Sigmoid colon (tissue), 7 donors: ENCODE results near the gene TAS2R50. TPM values are rescaled to one million over a fixed set of nuclear protein-coding genes. Genes with fewer than 3 reads are reported as not detected.

Experiments used
- DNase-seq: peaks from one replicate; pipeline ENCODE4 v3.0.0-alpha.2; 2019
- H3K27ac ChIP-seq, 4 donors: fragments of 200-600 bp; sonication (generic); one replicate each; pipeline ENCODE4 v1.5.1; 2016 to 2019; ENCODE audit warnings: mild to moderate bottlenecking in 1 of 4
- H3K27me3 ChIP-seq, 3 donors: fragments of 200-600 bp; sonication (generic); one replicate each; pipeline ENCODE4 v1.5.1; 2019; ENCODE audit warnings: mild to moderate bottlenecking in 1 of 3
- H3K36me3 ChIP-seq, 4 donors: fragments of 200-600 bp; sonication (generic); one replicate each; pipeline ENCODE4 v1.5.1; 2016 to 2019
- H3K4me1 ChIP-seq, 4 donors: fragments of 200-600 bp; sonication (generic); one replicate each; pipeline ENCODE4 v1.5.1; 2017 to 2019
- H3K4me3 ChIP-seq, 4 donors: fragments of 200-600 bp; sonication (generic); one replicate each; pipeline ENCODE4 v1.5.1; 2017 to 2019; ENCODE audit warnings: mild to moderate bottlenecking in 2 of 4, moderate library complexity in 1 of 4
- H3K9me3 ChIP-seq, 4 donors: fragments of 200-600 bp in 3 of 4; sonication (generic) in 3 of 4; one replicate each; pipeline versions ENCODE4 v1.5.1 to v1.6.1; 2013 to 2019
- EP300 ChIP-seq, 4 donors: sonication (generic); formaldehyde crosslinking; IDR thresholded peaks; one replicate each; pipeline ENCODE4 v1.6.1; 2017; ENCODE audit warnings: antibody characterized with exemption in 4 of 4
- POLR2A ChIP-seq, 2 donors: fragments of 450-650 bp; IDR thresholded peaks; one replicate each; pipeline ENCODE4 v1.6.1; 2016; ENCODE audit warnings: antibody characterized with exemption in 2 of 2, mild to moderate bottlenecking in 2 of 2, moderate library complexity in 2 of 2
- POLR2AphosphoS5 ChIP-seq, 4 donors: sonication (generic); formaldehyde crosslinking; IDR thresholded peaks; one replicate each; pipeline ENCODE4 v1.6.1; 2017; ENCODE audit warnings: antibody characterized with exemption in 4 of 4
- WGBS, 2 donors: extraction: QIAGEN DNeasy Blood & Tissue Kit; methylation state at CpG; one replicate each; pipeline ENCODE4 v1.1.7; 2013; 5-methylcytosine and 5-hydroxymethylcytosine counted together
- intact Hi-C: fragments of 100-400 bp; cut with DNase I; formaldehyde crosslinking; loops from one replicate; pipeline ENCODE4 v1.15.1; 2023
- polyA plus RNA-seq, 3 donors: library from polyadenylated mRNA; stranded (reverse); fragments of 200-250 nt; gene quantifications; one replicate each; pipeline ENCODE4 v1.2.3, GENCODE V29; 2013
- total RNA-seq, 4 donors: library from RNA; depleted of rRNA; stranded (reverse); fragments of >200 nt; gene quantifications; one replicate each; pipeline ENCODE4 v1.1.0, GENCODE V29; 2016
- TF ChIP-seq, protein P1 (sequence below), 4 experiments: fragments of 450-650 bp in 3 of 4; fragments of 200-600 bp in 1 of 4; IDR thresholded peaks; one replicate each; pipeline ENCODE4 v1.5.1; 2016 to 2019; ENCODE audit warnings: antibody characterized with exemption in 4 of 4, mild to moderate bottlenecking in 3 of 4, moderate library complexity in 2 of 4
- donor health status: healthy with polysubstance abuse.
- donor health status: Bipolar disorder and iron deficiency.
- donor health status: healthy.

TAS2R50 gene
- total and polyA plus RNA-seq, 7 donors, result 0.28 to 4.6 (median 1.8) TPM; not detected in 2

DNA sequence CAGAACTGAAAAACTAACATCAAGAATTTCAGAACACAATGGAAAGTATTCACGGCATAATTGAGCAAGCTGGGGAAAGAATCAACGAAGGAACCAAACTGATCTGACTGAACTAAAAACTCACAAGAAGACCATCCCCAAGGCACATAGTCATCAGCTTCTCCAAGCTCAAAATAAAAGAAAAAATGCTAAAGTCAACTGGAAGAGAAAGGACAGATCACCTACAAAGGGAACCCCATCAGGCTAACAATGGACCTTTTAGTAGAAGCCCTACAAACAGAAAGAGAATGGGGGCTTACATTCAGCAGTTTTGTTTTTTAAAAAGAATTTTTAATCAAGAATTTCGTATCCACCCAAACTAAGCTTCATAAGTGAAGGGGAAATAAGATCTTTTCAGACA, 11.7 kb downstream of the TAS2R50 start:
- H3K9me3 ChIP-seq, result no peaks in the 10 kb centered on the region
- no peak for DNase-seq
- H3K4me1 ChIP-seq, result no peaks in the 10 kb centered on the region
- H3K4me3 ChIP-seq, result no peak overlapping the region
- intact Hi-C loops, result no loop called here
- TF ChIP-seq, protein P1, sequence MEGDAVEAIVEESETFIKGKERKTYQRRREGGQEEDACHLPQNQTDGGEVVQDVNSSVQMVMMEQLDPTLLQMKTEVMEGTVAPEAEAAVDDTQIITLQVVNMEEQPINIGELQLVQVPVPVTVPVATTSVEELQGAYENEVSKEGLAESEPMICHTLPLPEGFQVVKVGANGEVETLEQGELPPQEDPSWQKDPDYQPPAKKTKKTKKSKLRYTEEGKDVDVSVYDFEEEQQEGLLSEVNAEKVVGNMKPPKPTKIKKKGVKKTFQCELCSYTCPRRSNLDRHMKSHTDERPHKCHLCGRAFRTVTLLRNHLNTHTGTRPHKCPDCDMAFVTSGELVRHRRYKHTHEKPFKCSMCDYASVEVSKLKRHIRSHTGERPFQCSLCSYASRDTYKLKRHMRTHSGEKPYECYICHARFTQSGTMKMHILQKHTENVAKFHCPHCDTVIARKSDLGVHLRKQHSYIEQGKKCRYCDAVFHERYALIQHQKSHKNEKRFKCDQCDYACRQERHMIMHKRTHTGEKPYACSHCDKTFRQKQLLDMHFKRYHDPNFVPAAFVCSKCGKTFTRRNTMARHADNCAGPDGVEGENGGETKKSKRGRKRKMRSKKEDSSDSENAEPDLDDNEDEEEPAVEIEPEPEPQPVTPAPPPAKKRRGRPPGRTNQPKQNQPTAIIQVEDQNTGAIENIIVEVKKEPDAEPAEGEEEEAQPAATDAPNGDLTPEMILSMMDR (IDR thresholded peaks at IDR 0.05), result no peak
- TF ChIP-seq POLR2AphosphoS5 (IDR thresholded peaks at IDR 0.05) (no peak), POLR2A (IDR thresholded peaks at IDR 0.05) (no peak), EP300 (IDR thresholded peaks at IDR 0.05) (no peak)
- H3K36me3 ChIP-seq, result no peaks in the 10 kb centered on the region
- no peaks in the 10 kb centered on the region for H3K27me3 ChIP-seq
- no peak overlapping the region for H3K27ac ChIP-seq
- whole genome bisulfite sequencing, 2 donors, result 94 to 96% methylated on average over 3 of the region's 3 CpGs

DNA sequence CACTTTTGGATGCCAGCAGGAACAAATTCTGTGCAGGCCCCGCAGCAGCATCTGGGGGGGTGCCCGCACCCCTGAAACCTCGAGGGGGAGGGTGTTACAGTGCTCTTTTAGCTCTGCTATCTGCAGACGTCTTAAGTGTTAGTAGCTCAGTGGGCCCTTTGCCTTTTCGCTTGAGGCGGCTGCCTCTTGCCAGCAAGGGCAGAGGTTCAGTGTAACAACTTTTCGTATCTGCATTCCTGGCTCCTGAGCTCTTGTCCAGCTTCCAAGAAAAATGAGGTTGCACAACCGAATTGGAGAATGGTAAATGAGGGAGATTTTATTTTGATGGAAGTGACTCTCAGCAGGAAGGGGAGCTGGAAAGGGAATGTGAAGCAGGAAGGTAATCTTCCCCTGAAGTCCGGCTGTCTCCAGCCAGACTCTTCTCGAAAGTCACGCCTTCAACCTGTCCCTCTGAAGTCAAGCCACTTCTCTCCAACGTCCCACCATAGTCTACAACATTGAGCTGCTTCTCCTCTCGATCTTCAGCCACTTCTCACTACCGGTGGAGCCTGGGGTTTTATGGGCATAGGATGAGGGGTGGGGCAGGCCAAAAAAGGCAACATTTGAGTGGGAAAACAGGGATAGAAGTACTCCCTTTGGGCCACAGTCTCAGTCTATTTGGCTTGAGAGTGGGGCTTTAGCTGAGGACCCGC, 17.8 kb downstream of the TAS2R50 start:
- intact Hi-C loops, result no loop called here
- TF ChIP-seq POLR2AphosphoS5 (IDR thresholded peaks at IDR 0.05) (no peak), EP300 (IDR thresholded peaks at IDR 0.05) (no peak), POLR2A (IDR thresholded peaks at IDR 0.05) (no peak)
- TF ChIP-seq, protein P1 (IDR thresholded peaks at IDR 0.05), result no peak
- no peaks in the 10 kb centered on the region for H3K4me1 ChIP-seq
- H3K27ac ChIP-seq, result no peak overlapping the region
- no peak for DNase-seq
- H3K27me3 ChIP-seq, result no peaks in the 10 kb centered on the region
- H3K4me3 ChIP-seq, result no peak overlapping the region
- H3K36me3 ChIP-seq, result no peaks in the 10 kb centered on the region
- no peaks in the 10 kb centered on the region for H3K9me3 ChIP-seq
- 91 to 92% methylated on average over 15 of the region's 15 CpGs for WGBS, 2 donors

DNA sequence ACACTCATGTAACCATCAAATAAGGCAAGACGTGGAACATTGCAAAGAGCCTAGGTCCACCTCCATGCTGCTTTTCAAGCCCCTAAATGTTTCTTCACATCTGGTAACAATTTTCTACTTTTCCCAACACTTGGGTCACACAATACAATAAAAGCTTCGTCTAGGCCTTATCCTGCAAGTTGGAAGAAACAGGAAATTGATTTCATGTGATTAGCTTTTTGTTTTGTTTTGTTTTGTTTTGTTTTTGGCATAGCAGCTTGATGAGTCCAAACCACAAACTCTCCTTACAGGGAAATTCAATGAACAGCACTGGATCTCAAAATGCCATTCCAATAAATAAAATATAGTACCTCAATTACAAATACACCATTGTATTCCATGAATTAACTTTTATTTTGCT, 19.3 kb downstream of the TAS2R50 start:
- WGBS, 2 donors, result 69 to 76% methylated on average over 2 of the region's 2 CpGs
- intact Hi-C loops, result no loop called here
- TF ChIP-seq EP300 (IDR thresholded peaks at IDR 0.05), result no peak
- no peak for TF ChIP-seq POLR2AphosphoS5 (IDR thresholded peaks at IDR 0.05)
- TF ChIP-seq, protein P1 (IDR thresholded peaks at IDR 0.05), result no peak
- TF ChIP-seq POLR2A (IDR thresholded peaks at IDR 0.05), result no peak

DNA sequence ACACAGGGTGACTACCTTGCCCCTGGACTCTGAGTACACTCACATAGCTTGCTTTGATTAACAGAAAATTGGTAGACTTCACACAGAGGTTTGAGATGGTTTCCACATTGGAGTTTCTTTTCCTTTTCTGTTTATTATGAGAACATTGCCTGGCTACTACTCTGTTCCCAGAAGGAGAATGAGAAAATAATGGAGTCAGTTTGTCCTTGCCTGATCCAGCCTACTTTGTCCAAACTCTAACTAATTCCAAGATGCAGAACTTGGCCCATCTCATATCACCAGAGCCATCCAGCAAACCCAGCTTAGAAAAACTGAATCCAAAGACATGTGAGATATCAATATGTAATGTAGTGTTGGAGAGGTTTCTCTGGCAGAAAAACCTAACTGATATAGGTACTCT, 20.4 kb downstream of the TAS2R50 start:
- TF ChIP-seq POLR2AphosphoS5 (IDR thresholded peaks at IDR 0.05) (no peak), POLR2A (IDR thresholded peaks at IDR 0.05) (no peak), EP300 (IDR thresholded peaks at IDR 0.05) (no peak)
- TF ChIP-seq, protein P1 (IDR thresholded peaks at IDR 0.05), result no peak
- Histone ChIP-seq H3K27me3 (no peaks in the 10 kb centered on the region), H3K27ac (no peak overlapping the region), H3K36me3 (no peaks in the 10 kb centered on the region), H3K4me1 (no peaks in the 10 kb centered on the region), H3K4me3 (no peak overlapping the region), H3K9me3 (no peaks in the 10 kb centered on the region)
- intact Hi-C loops, result no loop called here
- DNase-seq, result no peak

More for the DNA sequence above, 19.3 kb downstream of the TAS2R50 start:
- no peaks in the 10 kb centered on the region for H3K27me3 ChIP-seq
- H3K9me3 ChIP-seq, result no peaks in the 10 kb centered on the region
- no peak for DNase-seq
- no peaks in the 10 kb centered on the region for H3K4me1 ChIP-seq
- H3K27ac ChIP-seq, result no peak overlapping the region
- H3K36me3 ChIP-seq, result no peaks in the 10 kb centered on the region
- H3K4me3 ChIP-seq, result no peak overlapping the region

DNA sequence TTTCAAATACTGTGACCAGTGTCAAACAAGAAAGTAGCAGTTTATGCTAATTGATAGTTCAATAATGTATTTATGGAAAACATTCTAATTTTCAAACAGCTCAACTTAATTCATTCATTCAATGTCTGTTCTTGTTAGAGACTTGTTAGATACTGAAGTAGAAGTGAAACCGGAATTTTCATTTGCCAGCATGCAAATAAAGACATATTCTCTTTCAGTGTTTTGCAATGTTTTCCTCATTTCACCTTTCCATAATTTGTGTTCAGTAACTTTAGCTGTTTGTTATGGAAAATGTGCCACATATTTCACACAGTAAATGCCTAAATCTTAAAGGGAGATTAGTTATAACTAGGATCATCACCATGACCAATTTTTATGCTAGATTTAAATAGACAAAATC, 21.2 kb downstream of the TAS2R50 start:
- TF ChIP-seq, protein P1 (IDR thresholded peaks at IDR 0.05), result no peak
- no peak for TF ChIP-seq POLR2AphosphoS5 (IDR thresholded peaks at IDR 0.05)
- no peak for TF ChIP-seq POLR2A (IDR thresholded peaks at IDR 0.05)
- no peak for TF ChIP-seq EP300 (IDR thresholded peaks at IDR 0.05)
- Histone ChIP-seq H3K27me3 (no peaks in the 10 kb centered on the region), H3K4me3 (no peak overlapping the region), H3K9me3 (no peaks in the 10 kb centered on the region), H3K27ac (no peak overlapping the region), H3K36me3 (no peaks in the 10 kb centered on the region), H3K4me1 (no peaks in the 10 kb centered on the region)
- WGBS, 2 donors, result 93 to 98% methylated on average over 1 of the region's 1 CpG
- DNase-seq, result no peak
- intact Hi-C loops, result no loop called here
